ENCODE measurements around the gene GPX8. TPM values are rescaled to one million over a fixed set of nuclear protein-coding genes. Genes with fewer than 3 reads are reported as not detected.

GPX8 gene
- total and polyA plus RNA-seq, 4 donors, result 0.68 to 1.2 (median 1.0) TPM

GRCh38 chr5:55136521-55136920, 23.4 kb upstream of the GPX8 start:
- 80% methylated on average over 3 of the region's 3 CpGs for WGBS
- no peak for TF ChIP-seq RXRA (IDR thresholded peaks at IDR 0.05)
- TF ChIP-seq MAX (IDR thresholded peaks at IDR 0.05), result no peak
- TF ChIP-seq SP1 (IDR thresholded peaks at IDR 0.05), result no peak
- TF ChIP-seq TAF1 (conservative IDR thresholded peaks at IDR 0.05), result no peak
- TF ChIP-seq YY1 (IDR thresholded peaks at IDR 0.05), result no peak
- no peak for TF ChIP-seq NR2F2 (IDR thresholded peaks at IDR 0.05)
- no peak for TF ChIP-seq CTCF (IDR thresholded peaks at IDR 0.05; ENCODE audit: low read depth, low read length, missing input control)
- TF ChIP-seq HNF4G (IDR thresholded peaks at IDR 0.05), result no peak
- TF ChIP-seq GABPA (IDR thresholded peaks at IDR 0.05 in 1 of 2, conservative IDR thresholded peaks at IDR 0.05 in 1 of 2), result no peak

GRCh38 chr5:55140908-55141665, 18.9 kb upstream of the GPX8 start:
- DNase-seq (ENCODE audit: low spot score), result no peak
- Histone ChIP-seq H3K4me3 (ENCODE audit: low read depth in 1 of 3, low read length in 3 of 3) (no peak overlapping the region), H3K27ac (ENCODE audit: low read depth in 1 of 2, low read length in 2 of 2) (no peak overlapping the region), H3K36me3 (ENCODE audit: control insufficient read depth in 4 of 4, insufficient read depth in 3 of 4, low read depth in 1 of 4, low read length in 3 of 4) (no peaks in the 10 kb centered on the region), H3K4me1 (ENCODE audit: control insufficient read depth in 4 of 4, insufficient read depth in 4 of 4, low read length in 3 of 4) (peaks cover 0 to 4% (median 1%) of the 10 kb centered on the region in 4 donors), H3K27me3 (ENCODE audit: control insufficient read depth in 4 of 4, insufficient read depth in 4 of 4, low read length in 3 of 4) (no peaks in the 10 kb centered on the region), H3K9me3 (ENCODE audit: control insufficient read depth in 4 of 4, low read length in 3 of 4) (no peaks in the 10 kb centered on the region), H3K9ac (ENCODE audit: low read depth in 1 of 2, low read length in 2 of 2) (no peak overlapping the region)
- 89% methylated on average over 9 of the region's 9 CpGs for WGBS
- no peak for TF ChIP-seq FOXA2 (IDR thresholded peaks at IDR 0.05)
- TF ChIP-seq HNF4G (IDR thresholded peaks at IDR 0.05), result no peak
- TF ChIP-seq EGR1 (IDR thresholded peaks at IDR 0.05; ENCODE audit: low read depth in 2 of 2), result no peak
- no peak for TF ChIP-seq GABPA (IDR thresholded peaks at IDR 0.05 in 1 of 2, conservative IDR thresholded peaks at IDR 0.05 in 1 of 2)
- no peak for TF ChIP-seq TAF1 (conservative IDR thresholded peaks at IDR 0.05)
- TF ChIP-seq ZBTB33 (IDR thresholded peaks at IDR 0.05), result no peak
- TF ChIP-seq SP1 (IDR thresholded peaks at IDR 0.05), result no peak
- no peak for TF ChIP-seq ATF3 (IDR thresholded peaks at IDR 0.05)
- no peak for TF ChIP-seq HNF4A (conservative IDR thresholded peaks at IDR 0.05)
- TF ChIP-seq NR2F2 (IDR thresholded peaks at IDR 0.05), result no peak

More at GRCh38 chr5:55136521-55136920, 23.4 kb upstream of the GPX8 start:
- Histone ChIP-seq H3K36me3 (ENCODE audit: control insufficient read depth in 4 of 4, insufficient read depth in 3 of 4, low read depth in 1 of 4, low read length in 3 of 4) (no peaks in the 10 kb centered on the region), H3K9ac (ENCODE audit: low read depth in 1 of 2, low read length in 2 of 2) (no peak overlapping the region), H3K9me3 (ENCODE audit: control insufficient read depth in 4 of 4, low read length in 3 of 4) (no peaks in the 10 kb centered on the region), H3K4me1 (ENCODE audit: control insufficient read depth in 4 of 4, insufficient read depth in 4 of 4, low read length in 3 of 4) (no peaks in the 10 kb centered on the region), H3K4me3 (ENCODE audit: low read depth in 1 of 3, low read length in 3 of 3) (no peak overlapping the region), H3K27me3 (ENCODE audit: control insufficient read depth in 4 of 4, insufficient read depth in 4 of 4, low read length in 3 of 4) (no peaks in the 10 kb centered on the region), H3K27ac (ENCODE audit: low read depth in 1 of 2, low read length in 2 of 2) (no peak overlapping the region)
- no peak for DNase-seq (ENCODE audit: low spot score)

Data from liver (tissue), 9 donors.